Ascending aorta (tissue), 2 donors: ENCODE results near the gene SHANK3. TPM values are rescaled to one million over a fixed set of nuclear protein-coding genes. Genes with fewer than 3 reads are reported as not detected.

Experiments
- DNase-seq, 2 donors: peaks; one replicate each; pipeline ENCODE4 v3.0.0-alpha.2; 2019; ENCODE audit warnings: low spot score in 2 of 2
- H3K27ac ChIP-seq, 2 donors: fragments of 200-600 bp; sonication (generic); one replicate each; pipeline ENCODE4 v1.5.1; 2016 to 2017; ENCODE audit warnings: mild to moderate bottlenecking in 1 of 2
- H3K27me3 ChIP-seq: fragments of 200-600 bp; sonication (generic); one replicate; pipeline ENCODE4 v1.5.1; 2017
- H3K36me3 ChIP-seq, 2 donors: fragments of 200-600 bp; sonication (generic); one replicate each; pipeline ENCODE4 v1.5.1; 2016
- H3K4me1 ChIP-seq, 2 donors: fragments of 200-600 bp; sonication (generic); one replicate each; pipeline ENCODE4 v1.5.1; 2016 to 2017; ENCODE audit warnings: mild to moderate bottlenecking in 1 of 2
- H3K4me3 ChIP-seq, 2 donors: fragments of 200-600 bp; sonication (generic); one replicate each; pipeline ENCODE4 v1.5.1; 2016 to 2017; ENCODE audit warnings: mild to moderate bottlenecking in 1 of 2
- H3K9me3 ChIP-seq, 2 donors: fragments of 200-600 bp; sonication (generic); one replicate each; pipeline ENCODE4 v1.5.1; 2016
- CTCF ChIP-seq, 3 experiments: fragments of 200-600 bp in 2 of 3; fragments of 450-650 bp in 1 of 3; sonication (generic) in 2 of 3; IDR thresholded peaks; one replicate each; pipeline ENCODE4 v1.5.1; 2016 to 2019; ENCODE audit warnings: antibody characterized with exemption in 3 of 3, mild to moderate bottlenecking in 1 of 3, moderate library complexity in 1 of 3
- intact Hi-C: fragments of 100-400 bp; cut with DNase I; formaldehyde crosslinking; loops from one replicate; pipeline ENCODE4 v1.15.1; 2023
- total RNA-seq: library from RNA; depleted of rRNA; stranded (reverse); fragments of >200 nt; gene quantifications from one replicate; pipeline ENCODE4 v1.1.0, GENCODE V29; 2016

Gene SHANK3
- total RNA-seq, 1 donor from 2014 or later, result 128 TPM

- DNase-seq, result no peak
- TF ChIP-seq CTCF (IDR thresholded peaks at IDR 0.05), result no peak
- no peaks in the 10 kb centered on the region for H3K27me3 ChIP-seq
- H3K36me3 ChIP-seq, result no peaks in the 10 kb centered on the region
- H3K4me1 ChIP-seq, result no peaks in the 10 kb centered on the region
- intact Hi-C loops, result no loop called here
- H3K27ac ChIP-seq, result no peak overlapping the region
- no peaks in the 10 kb centered on the region for H3K9me3 ChIP-seq
- no peak overlapping the region for H3K4me3 ChIP-seq
Observed at GRCh38 chr22:50705219-50705691, 32.6 kb downstream of the SHANK3 start.

GRCh38 chr22:50705851-50706351 lies 33.3 kb downstream of the SHANK3 start:
- intact Hi-C loops, result no loop called here
- no peaks in the 10 kb centered on the region for H3K27me3 ChIP-seq
- H3K36me3 ChIP-seq, result no peaks in the 10 kb centered on the region
- no peak for DNase-seq
- no peak for TF ChIP-seq CTCF (IDR thresholded peaks at IDR 0.05)
- no peak overlapping the region for H3K27ac ChIP-seq
- no peak overlapping the region for H3K4me3 ChIP-seq
- no peaks in the 10 kb centered on the region for H3K9me3 ChIP-seq
- no peaks in the 10 kb centered on the region for H3K4me1 ChIP-seq

GRCh38 chr22:50706481-50707125 lies 34.0 kb downstream of the SHANK3 start:
- H3K9me3 ChIP-seq, result no peaks in the 10 kb centered on the region
- no peak for TF ChIP-seq CTCF (IDR thresholded peaks at IDR 0.05)
- DNase-seq, result no peak
- H3K4me3 ChIP-seq, result no peak overlapping the region
- no peaks in the 10 kb centered on the region for H3K4me1 ChIP-seq
- no peak overlapping the region for H3K27ac ChIP-seq
- intact Hi-C loops, result no loop called here
- no peaks in the 10 kb centered on the region for H3K27me3 ChIP-seq
- no peaks in the 10 kb centered on the region for H3K36me3 ChIP-seq

GRCh38 chr22:50708474-50708873 lies 35.9 kb downstream of the SHANK3 start:
- Histone ChIP-seq H3K36me3 (no peaks in the 10 kb centered on the region), H3K27me3 (no peaks in the 10 kb centered on the region), H3K9me3 (no peaks in the 10 kb centered on the region), H3K4me1 (no peaks in the 10 kb centered on the region), H3K4me3 (no peak overlapping the region), H3K27ac (no peak overlapping the region)
- DNase-seq, result no peak
- TF ChIP-seq CTCF (IDR thresholded peaks at IDR 0.05), result no peak
- intact Hi-C loops, result no loop called here

- H3K27me3 ChIP-seq, result no peaks in the 10 kb centered on the region
- no peaks in the 10 kb centered on the region for H3K9me3 ChIP-seq
- H3K36me3 ChIP-seq, result no peaks in the 10 kb centered on the region
- H3K4me1 ChIP-seq, result no peaks in the 10 kb centered on the region
- no peak overlapping the region for H3K4me3 ChIP-seq
- no peak overlapping the region for H3K27ac ChIP-seq
- DNase-seq, result no peak
- TF ChIP-seq CTCF (IDR thresholded peaks at IDR 0.05), result no peak
- intact Hi-C loops, result no loop called here
Observed at GRCh38 chr22:50708996-50709395, 36.4 kb downstream of the SHANK3 start.
